ENCODE results near the gene SHB.

Gene SHB

DNA sequence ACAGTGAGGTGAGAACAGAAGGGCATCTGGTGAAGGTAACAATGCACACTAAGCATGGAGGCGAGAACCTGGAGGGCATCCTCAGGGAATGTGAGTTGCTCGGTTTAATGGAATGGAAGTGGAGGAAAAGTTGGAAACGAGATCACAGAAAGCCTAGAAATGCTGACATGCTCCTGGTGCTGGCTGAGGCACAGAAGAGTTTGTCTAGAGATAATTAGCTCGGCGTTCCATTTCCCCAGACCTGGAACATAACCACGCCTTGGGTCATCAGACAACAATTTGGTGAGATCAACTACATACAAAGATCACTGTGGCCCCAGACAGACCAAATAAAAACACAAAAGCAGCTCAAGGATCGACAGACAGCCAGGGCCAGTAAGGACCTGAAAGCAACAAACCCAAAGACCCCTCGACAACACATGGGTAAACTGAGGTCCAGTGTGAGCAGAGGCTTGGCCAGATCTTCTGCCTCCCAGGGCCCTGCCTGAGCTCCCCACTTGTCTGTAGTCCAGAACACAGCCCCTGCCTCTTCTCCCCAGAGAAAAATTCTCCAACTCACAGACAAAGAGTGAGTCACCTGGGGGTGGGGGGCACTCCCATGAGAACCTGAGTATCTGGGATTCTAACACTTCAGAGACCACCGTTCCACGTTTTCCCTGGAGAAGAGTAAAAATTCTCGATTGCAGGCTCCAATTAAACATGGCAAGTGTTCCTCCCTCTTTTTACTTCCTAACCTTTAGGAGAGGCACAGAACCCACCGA, 52.5 kb downstream of the SHB start:
- no peaks in the 10 kb centered on the region for H3K9me3 Mint-ChIP-seq
- H3K4me3 Mint-ChIP-seq: no peak overlapping the region
- no peak overlapping the region for H3K27ac Mint-ChIP-seq
- DNase-seq (no peak), ATAC-seq (no peak)
- no peaks in the 10 kb centered on the region for H3K27me3 Mint-ChIP-seq
- no peaks in the 10 kb centered on the region for H3K4me1 Mint-ChIP-seq

DNA sequence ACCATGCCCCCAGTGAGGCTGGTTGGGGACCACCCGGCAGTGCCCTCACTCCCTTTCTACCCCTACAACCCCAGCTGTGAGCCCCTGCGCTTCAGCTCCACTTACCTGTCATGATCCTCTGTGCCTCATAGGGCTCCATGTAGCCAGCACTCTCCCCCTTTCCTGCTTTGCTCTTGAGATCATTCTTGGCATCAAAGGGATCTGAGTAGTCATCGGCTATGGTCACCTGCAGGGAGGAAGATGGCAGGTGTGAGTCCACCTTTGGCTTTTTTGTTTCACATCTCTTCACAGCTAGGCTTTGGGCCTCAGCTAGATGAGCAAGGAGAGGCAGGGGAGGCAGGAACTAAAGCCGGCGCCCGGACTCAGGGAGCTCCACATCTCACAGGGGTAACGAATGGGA, 53.1 kb downstream of the SHB start:
- Mint-ChIP-seq H3K4me3 (no peak overlapping the region), H3K4me1 (no peaks in the 10 kb centered on the region), H3K27ac (no peak overlapping the region), H3K9me3 (no peaks in the 10 kb centered on the region), H3K27me3 (no peaks in the 10 kb centered on the region)
- DNase-seq: no peak
- ATAC-seq: no peak

DNA sequence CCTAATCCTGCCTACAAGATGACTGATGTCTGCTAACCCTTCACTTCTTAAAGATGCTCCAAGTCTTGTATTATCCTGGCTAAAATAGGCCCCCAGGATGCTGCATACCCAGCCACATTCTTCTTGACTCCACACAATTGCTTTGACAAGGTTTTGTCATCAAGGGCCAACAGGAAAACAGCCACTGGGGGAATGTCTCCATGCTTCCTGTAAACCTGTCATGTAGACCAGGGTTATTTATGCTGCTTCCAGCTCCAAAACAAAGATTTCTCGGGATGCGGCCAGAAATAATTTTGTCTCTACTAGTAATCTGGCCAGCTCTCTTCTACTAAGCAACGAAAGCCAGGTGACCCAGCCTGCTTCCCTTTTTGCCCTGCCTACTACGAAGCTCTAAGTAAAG, 53.8 kb downstream of the SHB start:
- ATAC-seq: no peak
- no peak for DNase-seq
- peak overlapping the region in 1 of 2 donors; percentile 36 for H3K27ac Mint-ChIP-seq
- H3K4me3 Mint-ChIP-seq: no peak overlapping the region
- no peaks in the 10 kb centered on the region for H3K4me1 Mint-ChIP-seq
- no peaks in the 10 kb centered on the region for H3K27me3 Mint-ChIP-seq
- H3K9me3 Mint-ChIP-seq: no peaks in the 10 kb centered on the region

DNA sequence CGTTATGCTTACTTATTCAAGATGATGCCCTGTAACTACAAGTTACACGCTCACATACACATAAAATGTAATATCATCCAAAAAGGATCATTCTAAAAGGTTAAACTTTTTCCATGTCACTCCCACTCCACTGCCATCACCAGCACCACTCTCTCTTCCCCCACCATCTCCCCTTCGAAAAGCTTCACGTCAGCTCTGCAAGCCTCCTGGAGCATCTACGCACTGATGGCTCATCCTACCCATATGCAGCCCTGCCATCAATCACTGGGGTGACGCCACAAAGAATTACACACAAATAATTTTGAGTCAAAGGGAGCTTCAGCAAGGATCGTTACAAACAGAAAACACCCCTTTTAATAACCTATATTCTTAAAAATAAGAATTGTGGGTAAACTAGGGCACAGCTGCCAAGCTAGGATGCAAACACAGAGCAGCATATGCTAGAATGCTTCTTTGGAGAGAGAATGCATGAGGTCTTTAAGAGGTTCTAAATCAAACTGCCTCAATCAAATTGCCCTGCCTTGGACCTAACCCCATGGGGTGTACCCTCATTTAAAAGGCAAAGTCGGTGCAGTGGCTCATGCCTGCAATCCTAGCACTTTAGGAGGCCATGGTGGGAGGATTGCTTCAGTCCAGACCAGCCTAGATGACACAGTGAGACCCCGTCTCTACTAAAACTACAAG, 56.1 kb downstream of the SHB start:
- no peak overlapping the region for H3K27ac Mint-ChIP-seq
- H3K4me3 Mint-ChIP-seq: no peak overlapping the region
- H3K27me3 Mint-ChIP-seq: no peaks in the 10 kb centered on the region
- peaks cover 13% of the 10 kb centered on the region for H3K4me1 Mint-ChIP-seq
- DNase-seq: no peak
- H3K9me3 Mint-ChIP-seq: no peaks in the 10 kb centered on the region
- no peak for ATAC-seq

DNA sequence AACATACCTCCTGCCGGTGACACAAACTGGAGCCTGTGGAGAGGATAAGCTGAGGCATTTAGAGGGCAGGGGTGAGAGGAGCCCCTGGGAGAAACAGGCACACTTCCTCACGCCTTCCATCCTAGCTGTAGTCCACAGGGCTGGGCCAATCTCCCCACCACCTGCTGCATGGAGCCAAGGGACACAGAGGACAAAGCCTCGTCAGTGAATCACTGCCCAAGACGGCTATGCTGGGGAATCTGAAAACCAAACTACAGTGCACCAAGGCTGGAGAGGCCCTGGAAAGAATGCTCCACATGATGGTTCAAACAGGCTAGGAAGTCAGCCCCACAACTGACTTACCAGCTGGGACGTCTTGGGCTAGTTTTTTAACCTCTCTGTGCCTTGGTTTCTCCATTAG, 57.0 kb downstream of the SHB start:
- no peaks in the 10 kb centered on the region for H3K9me3 Mint-ChIP-seq
- no peaks in the 10 kb centered on the region for H3K27me3 Mint-ChIP-seq
- no peak for DNase-seq

DNA sequence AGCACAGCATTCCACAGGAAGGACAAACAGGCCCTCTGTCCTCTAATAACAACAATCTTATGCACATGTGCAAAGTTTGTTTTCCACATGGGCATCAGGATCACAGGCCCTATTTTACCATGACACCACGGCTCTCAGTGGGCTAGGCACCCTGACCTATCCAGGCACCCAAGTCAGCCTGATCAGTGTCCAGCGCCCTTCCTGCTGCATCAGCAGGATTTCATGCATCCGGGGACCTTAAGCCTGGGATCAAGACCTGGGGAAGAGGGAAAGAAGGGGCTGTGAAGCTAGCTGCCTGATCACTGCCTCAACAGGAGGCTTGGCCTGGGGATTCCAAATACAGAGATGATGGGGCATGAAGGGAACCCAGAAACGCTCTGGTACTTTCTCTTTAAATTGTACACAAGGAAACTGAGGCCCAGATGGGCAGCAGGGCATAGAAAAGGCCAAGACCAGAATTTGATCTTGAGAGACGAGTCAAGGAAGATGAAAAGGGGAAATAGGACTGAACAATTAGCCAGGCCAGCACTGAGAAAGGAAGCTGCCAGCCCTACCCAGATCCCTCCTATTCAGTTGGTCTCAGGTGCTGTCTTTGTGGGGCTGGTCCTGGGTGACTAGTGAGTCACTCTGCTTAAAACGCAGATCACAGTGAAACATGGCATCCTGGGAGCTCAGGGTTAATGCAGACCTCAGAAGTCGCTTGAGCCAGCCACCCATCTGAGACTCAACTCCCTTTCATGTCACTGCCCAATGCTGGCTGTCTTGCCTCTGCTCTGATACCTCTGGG, 57.9 kb downstream of the SHB start:
- Mint-ChIP-seq H3K4me3 (no peak overlapping the region), H3K9me3 (no peaks in the 10 kb centered on the region), H3K4me1 (peaks cover 21% of the 10 kb centered on the region), H3K27ac (no peak overlapping the region), H3K27me3 (no peaks in the 10 kb centered on the region)
- DNase-seq (no peak), ATAC-seq (no peak)

More for the DNA sequence above, 57.0 kb downstream of the SHB start:
- Mint-ChIP-seq H3K27ac (no peak overlapping the region), H3K4me3 (no peak overlapping the region), H3K4me1 (peaks cover 21% of the 10 kb centered on the region)
- no peak for ATAC-seq

DNA sequence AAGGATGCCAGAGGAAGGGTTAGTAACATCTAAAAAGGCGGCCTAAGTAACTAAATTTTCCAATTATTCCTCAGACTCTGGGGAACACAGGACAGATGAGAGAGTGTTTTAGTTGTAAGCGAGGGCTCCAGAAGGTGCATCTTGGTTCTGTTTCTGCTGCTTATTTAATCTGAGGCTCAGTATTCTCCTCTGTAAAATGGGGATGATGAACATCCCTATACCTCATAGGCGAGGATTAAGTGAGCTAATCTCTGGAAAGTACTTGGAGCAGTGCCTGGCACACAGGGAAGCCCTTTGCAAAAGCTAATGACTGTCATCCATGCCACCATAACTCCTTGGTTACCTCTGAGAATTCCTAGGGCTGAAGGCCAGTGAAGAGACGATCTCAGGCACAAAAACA, 59.0 kb downstream of the SHB start:
- DNase-seq (no peak), ATAC-seq (no peak)
- Mint-ChIP-seq H3K4me1 (peaks cover 21% of the 10 kb centered on the region), H3K27me3 (no peaks in the 10 kb centered on the region), H3K4me3 (no peak overlapping the region), H3K9me3 (no peaks in the 10 kb centered on the region), H3K27ac (peak overlapping the region in 1 of 2 donors; percentile 21)

DNA sequence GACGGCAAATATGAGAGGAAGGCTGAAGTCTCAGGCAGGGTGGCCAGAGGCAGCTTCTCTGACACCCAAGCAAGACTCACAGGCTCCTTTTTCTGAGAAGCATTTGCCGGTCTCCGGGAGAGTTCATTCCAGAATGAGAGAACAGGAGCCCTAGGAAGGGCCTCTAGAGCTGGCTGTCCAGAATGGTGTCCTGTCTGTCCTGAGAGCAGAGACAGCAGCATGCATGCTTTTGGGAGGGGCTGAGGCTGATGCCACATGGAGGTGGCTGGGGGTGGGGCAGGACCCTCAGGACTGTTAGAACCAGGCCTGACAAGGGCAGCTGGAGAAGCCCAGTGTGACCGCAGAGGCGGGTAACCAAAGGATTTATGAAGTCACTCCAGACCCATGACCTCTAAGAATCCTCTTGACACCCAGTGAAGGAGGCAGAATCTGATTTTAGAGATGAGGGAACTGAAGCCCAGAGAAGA, 60.0 kb downstream of the SHB start:
- peaks cover 21% of the 10 kb centered on the region for H3K4me1 Mint-ChIP-seq
- DNase-seq: no peak
- H3K27me3 Mint-ChIP-seq: no peaks in the 10 kb centered on the region
- H3K9me3 Mint-ChIP-seq: no peaks in the 10 kb centered on the region
- H3K4me3 Mint-ChIP-seq: no peak overlapping the region
- H3K27ac Mint-ChIP-seq: peak overlapping the region in 1 of 2 donors; percentile 95
- ATAC-seq: no peak

DNA sequence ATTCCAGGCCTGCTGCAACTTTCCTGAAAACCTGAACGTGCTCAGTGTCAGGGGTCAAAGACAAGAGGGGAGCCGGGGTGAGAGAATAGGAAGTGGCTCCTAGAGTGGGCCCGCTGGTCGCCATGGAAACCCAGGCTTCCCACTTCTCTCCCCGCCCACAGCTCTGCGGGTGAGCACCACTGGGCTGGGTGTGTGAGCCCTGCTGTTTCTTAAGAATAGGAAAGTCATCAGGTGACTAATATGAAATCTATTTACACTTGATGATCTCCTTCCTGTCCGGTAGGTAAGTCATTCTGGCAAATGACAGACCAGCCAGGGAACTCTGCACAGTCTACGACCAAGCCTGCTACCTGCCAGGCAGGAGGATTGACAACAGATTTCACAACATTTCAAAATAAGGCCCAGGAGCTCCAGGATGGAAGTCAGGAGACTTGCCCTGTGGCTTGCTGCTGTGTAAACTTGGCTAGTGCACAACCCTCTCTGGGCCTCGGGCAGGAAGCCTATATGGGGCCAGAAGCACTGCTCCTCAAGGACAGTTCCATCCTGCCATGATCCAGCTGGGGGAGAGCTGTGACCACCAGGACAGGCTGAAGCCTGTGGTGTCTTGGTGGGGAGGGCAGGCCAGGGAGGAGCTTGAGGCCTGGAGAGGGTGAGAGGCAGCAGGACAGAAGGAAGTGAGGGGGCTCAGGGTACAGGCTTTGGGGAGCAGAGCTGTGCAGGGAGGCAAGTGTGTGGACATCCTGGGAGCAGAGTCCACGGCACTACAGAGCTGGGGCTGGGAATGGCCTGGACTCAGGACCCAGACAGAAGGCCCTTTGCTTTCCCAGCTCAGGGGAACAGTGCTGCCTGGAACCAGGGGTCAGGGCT, 60.6 kb downstream of the SHB start:
- Mint-ChIP-seq H3K4me3 (peak overlapping the region; percentile 12 to 26), H3K27me3 (no peaks in the 10 kb centered on the region), H3K4me1 (peaks cover 23% of the 10 kb centered on the region), H3K9me3 (no peaks in the 10 kb centered on the region), H3K27ac (peak overlapping the region; percentile 88 to 95)
- ATAC-seq: peak; percentile 82
- DNase-seq: peak; percentile 30 to 55

DNA sequence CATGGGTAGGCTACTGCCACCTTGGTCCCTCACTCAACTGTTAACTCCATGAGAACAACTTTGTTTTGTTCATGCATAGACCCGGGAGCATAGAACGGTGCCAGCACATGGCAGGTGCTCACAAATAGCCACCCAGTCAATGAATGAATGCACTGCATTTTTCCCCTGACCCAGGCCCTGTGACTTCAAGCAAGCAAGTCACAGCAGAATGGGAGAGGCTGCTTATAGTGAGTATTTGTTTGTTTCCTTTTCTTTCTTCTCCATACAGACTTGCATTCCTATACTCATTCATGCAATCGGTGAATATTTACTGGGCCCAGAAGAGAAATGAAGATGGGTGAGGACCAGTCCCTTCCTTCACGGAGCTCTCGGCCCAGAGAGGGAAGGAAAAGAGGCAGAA, 62.0 kb downstream of the SHB start:
- ATAC-seq (no peak), DNase-seq (no peak)
- Mint-ChIP-seq H3K27ac (peak overlapping the region in 1 of 2 donors; percentile 56), H3K27me3 (no peaks in the 10 kb centered on the region), H3K4me3 (no peak overlapping the region), H3K9me3 (no peaks in the 10 kb centered on the region), H3K4me1 (peaks cover 29% of the 10 kb centered on the region)

DNA sequence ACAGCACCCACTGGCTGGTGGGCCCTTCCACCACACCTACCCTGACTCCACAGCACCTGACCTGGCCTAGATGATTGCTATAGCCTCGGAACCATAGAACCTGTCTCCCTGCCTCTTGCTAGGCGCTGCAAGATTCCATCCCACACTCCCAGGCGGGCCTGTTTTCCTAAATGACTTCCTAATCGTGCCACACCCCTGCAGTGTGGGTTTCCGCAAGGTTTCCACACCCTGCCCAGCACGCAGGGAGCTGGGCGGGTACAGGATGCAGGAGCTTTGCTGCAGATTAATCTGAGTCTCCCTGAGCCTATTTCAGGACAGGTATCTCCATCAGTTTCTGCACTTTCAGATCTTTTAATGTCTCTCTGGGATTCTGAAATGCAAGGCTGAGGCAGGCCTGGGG, 62.9 kb downstream of the SHB start:
- peaks cover 29% of the 10 kb centered on the region for H3K4me1 Mint-ChIP-seq
- H3K9me3 Mint-ChIP-seq: no peaks in the 10 kb centered on the region
- H3K4me3 Mint-ChIP-seq: no peak overlapping the region
- H3K27me3 Mint-ChIP-seq: no peaks in the 10 kb centered on the region
- no peak overlapping the region for H3K27ac Mint-ChIP-seq
- ATAC-seq: no peak
- DNase-seq: no peak

DNA sequence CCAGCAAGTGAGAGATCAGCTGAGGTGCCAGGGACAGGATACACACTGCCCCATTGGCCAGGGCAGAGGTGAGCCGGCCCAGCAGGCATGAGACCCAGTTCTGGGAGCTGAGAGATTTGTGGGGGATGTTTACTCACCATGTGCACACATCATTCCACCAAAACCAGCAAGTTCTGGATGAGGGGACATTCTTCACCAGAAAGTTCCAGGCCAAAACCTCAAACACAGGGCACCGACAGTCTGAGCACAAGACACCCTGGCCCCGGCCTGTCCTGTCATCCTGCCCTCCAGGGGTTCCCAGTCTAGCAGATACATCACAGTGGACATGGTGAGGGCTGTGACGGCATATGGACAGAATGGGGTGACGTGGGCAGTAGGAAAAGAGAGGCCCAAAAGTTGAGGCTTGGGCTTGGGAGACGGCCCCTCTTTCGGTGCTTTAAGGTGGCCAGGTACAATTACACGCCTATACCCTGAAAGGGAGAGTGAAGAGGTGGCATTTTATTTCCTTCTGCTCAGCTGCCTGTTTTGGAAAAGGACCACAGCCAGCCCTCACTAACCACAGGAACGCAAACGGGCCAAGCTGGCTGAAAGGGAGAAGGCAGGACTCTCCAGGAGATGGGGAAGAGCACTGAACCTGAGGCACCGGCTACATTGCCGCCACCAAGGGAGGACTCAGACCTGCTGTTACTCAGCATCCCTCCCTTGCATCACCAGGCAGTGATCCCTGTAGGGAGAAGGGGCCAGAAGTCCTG, 64.0 kb downstream of the SHB start:
- ATAC-seq: no peak
- no peak overlapping the region for H3K27ac Mint-ChIP-seq
- no peak for DNase-seq
- H3K4me3 Mint-ChIP-seq: no peak overlapping the region
- peaks cover 29% of the 10 kb centered on the region for H3K4me1 Mint-ChIP-seq
- no peaks in the 10 kb centered on the region for H3K9me3 Mint-ChIP-seq
- H3K27me3 Mint-ChIP-seq: no peaks in the 10 kb centered on the region

DNA sequence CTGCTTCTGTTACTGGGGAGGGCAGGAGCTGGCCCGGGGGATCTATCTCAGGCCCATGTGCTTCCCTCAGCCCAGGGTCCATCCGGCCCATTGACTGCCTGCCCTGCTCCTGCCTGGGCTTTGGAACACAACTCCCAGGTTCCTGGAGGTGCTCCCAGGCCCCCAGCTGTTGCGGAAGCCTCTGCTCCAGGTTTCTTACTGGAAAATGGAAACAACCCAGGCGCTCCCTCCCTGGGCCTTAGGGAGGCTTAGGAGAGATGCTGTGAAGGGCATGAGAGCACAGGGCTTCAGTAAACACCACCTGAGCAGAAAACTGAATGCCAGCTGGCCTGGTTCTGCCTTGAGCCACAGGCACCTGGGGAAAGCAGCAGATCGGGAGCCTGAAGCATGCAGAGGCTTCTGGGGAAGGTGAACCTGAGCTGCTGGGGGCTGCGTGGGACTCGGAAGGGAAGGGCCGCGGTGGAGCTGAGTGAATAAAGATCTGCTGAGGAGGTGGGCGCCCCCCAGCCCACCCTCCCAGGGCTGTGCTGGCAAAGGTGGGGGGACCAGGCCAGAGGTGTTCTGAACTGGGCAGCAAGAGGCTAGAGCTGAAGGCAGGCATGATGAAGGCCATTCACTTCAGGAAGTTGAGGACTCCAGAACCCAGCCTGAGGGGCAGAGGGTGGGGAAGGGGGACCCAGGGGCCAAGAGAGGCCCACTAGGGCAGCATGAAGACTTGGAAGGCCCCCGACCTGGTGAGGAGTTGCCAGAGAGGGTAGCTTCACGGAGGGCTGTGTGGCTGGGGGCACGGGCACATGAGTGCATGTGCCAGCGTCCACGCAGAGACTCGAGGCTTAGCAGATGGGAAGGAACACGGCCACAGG, 64.8 kb downstream of the SHB start:
- H3K4me3 Mint-ChIP-seq: no peak overlapping the region
- H3K27ac Mint-ChIP-seq: no peak overlapping the region
- no peaks in the 10 kb centered on the region for H3K27me3 Mint-ChIP-seq
- peaks cover 29% of the 10 kb centered on the region for H3K4me1 Mint-ChIP-seq
- no peak for ATAC-seq
- DNase-seq: no peak
- no peaks in the 10 kb centered on the region for H3K9me3 Mint-ChIP-seq

DNA sequence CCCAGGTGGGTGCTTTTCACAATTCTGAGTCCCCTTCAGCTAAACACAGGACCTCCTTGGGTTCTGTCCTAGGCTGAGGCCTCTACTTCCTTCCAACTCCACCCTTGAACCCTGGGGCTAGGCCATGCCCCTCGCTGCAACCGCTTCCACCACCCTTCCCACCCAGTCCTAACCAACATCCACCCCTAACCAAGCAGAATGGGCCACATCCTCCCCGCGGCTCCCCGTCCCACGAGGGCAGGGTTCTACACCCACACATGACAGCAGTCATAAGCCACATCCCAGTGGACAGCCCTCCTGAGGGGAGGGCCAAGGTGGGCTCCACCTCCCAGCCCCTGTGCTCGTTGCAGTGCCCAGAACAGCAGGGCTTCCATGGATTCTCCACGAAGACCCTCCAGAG, 65.8 kb downstream of the SHB start:
- H3K27me3 Mint-ChIP-seq: no peaks in the 10 kb centered on the region
- peak; percentile 46 for ATAC-seq
- peaks cover 20% of the 10 kb centered on the region for H3K4me1 Mint-ChIP-seq

More for the DNA sequence above, 65.8 kb downstream of the SHB start:
- peak; percentile 9 to 13 for DNase-seq
- H3K9me3 Mint-ChIP-seq: no peaks in the 10 kb centered on the region
- H3K4me3 Mint-ChIP-seq: no peak overlapping the region
- H3K27ac Mint-ChIP-seq: peak overlapping the region; percentile 64 to 90
